ENCODE measurements around the gene RPS5. TPM values are rescaled to one million over a fixed set of nuclear protein-coding genes. Genes with fewer than 3 reads are reported as not detected.

RPS5 gene
- total RNA-seq, 1 experiment from 2014 or later = 1,982 TPM

GRCh38 chr19:58354478-58355030, 32.5 kb upstream of the RPS5 start (continued):
- TF ChIP-seq, protein P1, sequence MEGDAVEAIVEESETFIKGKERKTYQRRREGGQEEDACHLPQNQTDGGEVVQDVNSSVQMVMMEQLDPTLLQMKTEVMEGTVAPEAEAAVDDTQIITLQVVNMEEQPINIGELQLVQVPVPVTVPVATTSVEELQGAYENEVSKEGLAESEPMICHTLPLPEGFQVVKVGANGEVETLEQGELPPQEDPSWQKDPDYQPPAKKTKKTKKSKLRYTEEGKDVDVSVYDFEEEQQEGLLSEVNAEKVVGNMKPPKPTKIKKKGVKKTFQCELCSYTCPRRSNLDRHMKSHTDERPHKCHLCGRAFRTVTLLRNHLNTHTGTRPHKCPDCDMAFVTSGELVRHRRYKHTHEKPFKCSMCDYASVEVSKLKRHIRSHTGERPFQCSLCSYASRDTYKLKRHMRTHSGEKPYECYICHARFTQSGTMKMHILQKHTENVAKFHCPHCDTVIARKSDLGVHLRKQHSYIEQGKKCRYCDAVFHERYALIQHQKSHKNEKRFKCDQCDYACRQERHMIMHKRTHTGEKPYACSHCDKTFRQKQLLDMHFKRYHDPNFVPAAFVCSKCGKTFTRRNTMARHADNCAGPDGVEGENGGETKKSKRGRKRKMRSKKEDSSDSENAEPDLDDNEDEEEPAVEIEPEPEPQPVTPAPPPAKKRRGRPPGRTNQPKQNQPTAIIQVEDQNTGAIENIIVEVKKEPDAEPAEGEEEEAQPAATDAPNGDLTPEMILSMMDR (IDR thresholded peaks at IDR 0.05 in 2 of 3, conservative IDR thresholded peaks at IDR 0.05 in 1 of 3; ENCODE audit: borderline replicate concordance in 1 of 3, insufficient read depth in 1 of 3, low read depth in 2 of 3, low read length in 2 of 3) = no peak

DNA sequence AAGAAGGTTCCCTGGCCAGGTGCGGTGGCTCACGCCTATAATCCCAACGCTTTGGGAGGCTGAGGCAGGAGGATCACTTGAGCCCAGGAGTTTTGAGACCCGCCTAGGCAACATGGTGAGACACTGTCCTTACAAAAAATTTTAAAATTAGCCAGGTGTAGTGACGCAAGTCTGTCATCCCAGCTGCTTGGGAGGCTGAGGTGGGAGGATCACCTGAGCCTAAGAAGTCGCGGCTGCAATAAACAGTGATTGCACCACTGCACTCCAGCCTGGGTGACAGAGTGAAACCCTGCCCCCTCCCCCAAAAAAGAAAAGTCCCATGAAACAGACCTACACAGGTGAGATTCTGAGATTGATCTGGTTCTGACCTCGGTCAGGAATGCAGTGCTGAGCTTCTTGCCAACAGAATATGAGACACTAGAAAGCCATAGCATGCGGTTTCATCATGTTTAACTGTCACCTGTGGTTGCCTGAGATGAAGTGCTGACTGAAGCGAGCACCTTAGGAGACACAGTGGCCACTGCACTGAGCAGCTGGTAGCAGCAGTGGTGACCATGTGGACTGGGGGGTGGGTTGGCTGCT, 31.8 kb upstream of the RPS5 start:
- intact Hi-C loops (cut with micrococcal nuclease) = no loop called here
- Histone ChIP-seq H2AFZ (ENCODE audit: low read depth, low read length, poor library complexity, severe bottlenecking) (no peak overlapping the region), H3K9me3 (ENCODE audit: control insufficient read depth in 1 of 2, insufficient read depth in 1 of 2, low read depth in 1 of 2, low read length in 2 of 2) (no peaks in the 10 kb centered on the region), H3K9ac (ENCODE audit: low read length) (no peak overlapping the region), H3K27me3 (ENCODE audit: insufficient read depth, low read length) (no peaks in the 10 kb centered on the region), H3K79me2 (ENCODE audit: insufficient read depth, low read length) (no peaks in the 10 kb centered on the region), H3K4me3 (replicated peaks in 1 of 2; ENCODE audit: low read depth in 1 of 2, low read length in 2 of 2) (no peak overlapping the region), H3K27ac (ENCODE audit: low read depth, low read length) (no peak overlapping the region), H3K4me1 (ENCODE audit: control insufficient read depth in 1 of 2, insufficient read depth in 2 of 2, low read length in 2 of 2) (no peaks in the 10 kb centered on the region), H3K36me3 (ENCODE audit: control insufficient read depth in 1 of 2, insufficient read depth in 2 of 2, low read length in 2 of 2) (no peaks in the 10 kb centered on the region), H4K20me1 (ENCODE audit: insufficient read depth) (no peaks in the 10 kb centered on the region), H3K9me2 (ENCODE audit: insufficient read depth) (no peaks in the 10 kb centered on the region), H3K4me2 (ENCODE audit: low read length) (no peak overlapping the region)
- BruUV-seq (replicated peaks) = no TSS peak
- DNase-seq (ENCODE audit: low read depth, low spot score) (no peak), ATAC-seq (no peak)
- RAD21 ChIA-PET (ENCODE audit: low non-redundant PET in 1 of 2, low total read pairs in 2 of 2, uncharacterized antibody in 2 of 2, unreplicated experiment in 2 of 2) = no interaction called here
- POLR2A ChIA-PET = interaction anchor here (1.9 kb wide), 1 partner anchor 7 kb away, joined by 6 read pairs; the partner anchor contains the start of gene ZNF497
- CTCF ChIA-PET = no interaction called here
- TF ChIP-seq ELF1 (IDR thresholded peaks at IDR 0.05; ENCODE audit: borderline replicate concordance, low read depth) = no peak
